ENCODE results near the gene TTLL3.

GRCh38 chr3:9870978-9871377 is 60.9 kb downstream of the TTLL3 start:
- TF ChIP-seq CTCF (IDR thresholded peaks at IDR 0.05) (no peak), POLR2A (IDR thresholded peaks at IDR 0.05) (no peak)
